Neural progenitor cell (in vitro differentiated cells): ENCODE results near the gene SNX2.

Experiments
- CTCF ChIP-seq: fragments of 200-600 bp; sonication (generic); IDR thresholded peaks from 2 replicates; pipeline ENCODE4 v1.5.1; 2017; ENCODE audit warnings: antibody characterized with exemption, mild to moderate bottlenecking
- EZH2 ChIP-seq: fragments of 200-600 bp; sonication (generic); IDR thresholded peaks from 2 replicates; pipeline ENCODE4 v1.6.1; 2017; ENCODE audit warnings: antibody characterized with exemption, mild to moderate bottlenecking, moderate library complexity
- EZH2phosphoT487 ChIP-seq: fragments of 200-600 bp; sonication (generic); IDR thresholded peaks from 2 replicates; pipeline ENCODE4 v1.6.1; 2017; ENCODE audit warnings: antibody characterized with exemption

- TF ChIP-seq CTCF = no peak
- no peak for TF ChIP-seq EZH2
- no peak for TF ChIP-seq EZH2phosphoT487
Observed at GRCh38 chr5:122805481-122805880, 30.6 kb downstream of the SNX2 start.
